SK-N-MC (cell line): ENCODE results near the gene STYXL1.

Experiments used
- EZH2 ChIP-seq: fragments of 200-600 bp; sonication (generic); IDR thresholded peaks from one replicate; pipeline ENCODE4 v1.6.1; 2017; ENCODE audit warnings: antibody characterized with exemption
- POLR2AphosphoS5 ChIP-seq: IDR thresholded peaks from 2 replicates; pipeline ENCODE4 v1.6.1; 2012; ENCODE audit warnings: mild to moderate bottlenecking, low read depth, low read length, borderline replicate concordance

- no peak for TF ChIP-seq POLR2AphosphoS5
- TF ChIP-seq EZH2: no peak
Measured at GRCh38 chr7:76050545-76050944, 2.7 kb upstream of the STYXL1 start.
